SK-N-SH treated with all-trans-retinoic acid at 6 μM for 48 hours (cell line): ENCODE measurements around the gene ZNF785.

Experiments
- ARNTL ChIP-seq: fragments of 450-650 bp; formaldehyde crosslinking; IDR thresholded peaks from 2 replicates; pipeline ENCODE4 v1.5.0; 2020; ENCODE audit warnings: low read depth, mild to moderate bottlenecking, moderate library complexity, borderline replicate concordance
- CSDC2 ChIP-seq: fragments of 250-450 bp; sonication (Bioruptor Pico); IDR thresholded peaks from 2 replicates; pipeline ENCODE4 v1.5.0; 2020; ENCODE audit warnings: mild to moderate bottlenecking, moderate library complexity
- ESRRG ChIP-seq: fragments of 250-450 bp; sonication (Bioruptor Pico); IDR thresholded peaks from 2 replicates; pipeline ENCODE4 v1.6.1; 2021; ENCODE audit warnings: mild to moderate bottlenecking
- RARB ChIP-seq: fragments of 250-450 bp; sonication (Bioruptor Pico); IDR thresholded peaks from 2 replicates; pipeline ENCODE4 v1.8.0; 2021; ENCODE audit warnings: mild to moderate bottlenecking, moderate library complexity
- ZFP30 ChIP-seq: fragments of 450-650 bp; formaldehyde crosslinking; IDR thresholded peaks from 2 replicates; pipeline ENCODE4 v1.5.0; 2022; ENCODE audit warnings: mild to moderate bottlenecking, moderate library complexity

GRCh38 chr16:30555315-30556124, 30.0 kb downstream of the ZNF785 start:
- TF ChIP-seq CSDC2 (CRISPR knock-in tag) (no peak), ESRRG (no peak), RARB (CRISPR knock-in tag) (no peak), ARNTL (CRISPR knock-in tag) (no peak), ZFP30 (no peak)
